B cell (primary cell): ENCODE measurements around the gene SUGCT. TPM values are rescaled to one million over a fixed set of nuclear protein-coding genes. Genes with fewer than 3 reads are reported as not detected.

Experiments
- ATAC-seq: fragments of 200-7000 bp; cut with Tn5 transposase; one replicate; pipeline ENCODE4 v1.10.0; 2021; ENCODE audit warnings: low read depth, mild to moderate bottlenecking, moderate number of reproducible peaks, moderate library complexity
- CTCF ChIA-PET: fragments of 350-600 bp; sonication (Branson Sonifier 250); formaldehyde crosslinking; loops from one replicate; lab custom pipeline; 2021; ENCODE audit warnings: antibody characterized with exemption, inconsistent platforms; lab: Charles Lee
- POLR2A ChIA-PET: fragments of 350-600 bp; sonication (Branson Sonifier 250); formaldehyde crosslinking; loops from one replicate; lab custom pipeline; 2021; ENCODE audit warnings: antibody characterized with exemption; lab: Charles Lee
- DNase-seq: peaks from one replicate; pipeline ENCODE4 v3.0.0; 2013
- H2AFZ ChIP-seq: 2 replicates; pipeline ENCODE4 v1.6.1; 2012; ENCODE audit warnings: mild to moderate bottlenecking, low read depth, low read length; ENCODE audit not compliant: insufficient read depth, poor library complexity, severe bottlenecking
- H3K27ac ChIP-seq, 2 donors: 1 replicate in 1 of 2; 2 replicates in 1 of 2; pipeline ENCODE4 v1.5.1; 2012 to 2013; ENCODE audit warnings: low read length in 2 of 2, mild to moderate bottlenecking in 2 of 2, moderate library complexity in 1 of 2
- H3K27me3 ChIP-seq, 4 experiments: fragments of 200-600 bp in 1 of 4; sonication (generic) in 1 of 4; replicated peaks in 1 of 4; 1 replicate in 2 of 4; 2 replicates in 2 of 4; pipeline versions ENCODE4 v1.6.1 to v1.7.0; 2013 to 2016; ENCODE audit warnings: low read length in 3 of 4, mild to moderate bottlenecking in 2 of 4, mixed read lengths in 1 of 4, moderate library complexity in 1 of 4; ENCODE audit not compliant: insufficient read depth in 4 of 4, control insufficient read depth in 3 of 4; ENCODE audit errors: control extremely low read depth in 1 of 4
- H3K36me3 ChIP-seq, 2 experiments: replicated peaks in 1 of 2; 1 replicate in 1 of 2; 2 replicates in 1 of 2; pipeline versions ENCODE4 v1.6.1 to v1.7.1; 2013; ENCODE audit warnings: low read length in 1 of 2; ENCODE audit not compliant: insufficient read depth in 2 of 2, control insufficient read depth in 1 of 2; ENCODE audit errors: control extremely low read depth in 1 of 2, extremely low read depth in 1 of 2
- H3K4me1 ChIP-seq, 2 donors: fragments of 200-600 bp in 1 of 2; sonication (generic) in 1 of 2; 1 replicate in 1 of 2; 2 replicates in 1 of 2; pipeline versions ENCODE4 v1.5.1 to v1.6.1; 2013 to 2017; ENCODE audit warnings: low read length in 2 of 2; ENCODE audit not compliant: control insufficient read depth in 2 of 2, insufficient read depth in 2 of 2
- H3K4me2 ChIP-seq: replicated peaks from 2 replicates; pipeline ENCODE3; 2012; ENCODE audit warnings: mild to moderate bottlenecking, low read depth, low read length; ENCODE audit not compliant: poor library complexity, severe bottlenecking
- H3K4me3 ChIP-seq, 5 experiments: fragments of 200-600 bp in 1 of 5; sonication (generic) in 1 of 5; 1 replicate in 3 of 5; 2 replicates in 2 of 5; pipeline versions ENCODE4 v1.5.1 to v1.7.0; 2011 to 2016; ENCODE audit warnings: low read length in 4 of 5, mild to moderate bottlenecking in 4 of 5, low read depth in 2 of 5, control low read depth in 1 of 5, moderate library complexity in 1 of 5; ENCODE audit not compliant: insufficient read depth in 1 of 5; ENCODE audit errors: control extremely low read depth in 1 of 5, extremely low read depth in 1 of 5
- H3K79me2 ChIP-seq: fragments of 200-600 bp; sonication (generic); one replicate; pipeline ENCODE4 v1.6.0; 2016; ENCODE audit warnings: low read length; ENCODE audit not compliant: control insufficient read depth, insufficient read depth
- H3K9ac ChIP-seq: fragments of 200-600 bp; sonication (generic); 2 replicates; pipeline ENCODE4 v1.6.1; 2017; ENCODE audit warnings: mild to moderate bottlenecking, low read length, moderate library complexity
- H3K9me3 ChIP-seq, 3 donors: one replicate each; pipeline versions ENCODE4 v1.6.1 to v1.7.1; 2013; ENCODE audit warnings: low read length in 2 of 3; ENCODE audit not compliant: control insufficient read depth in 2 of 3, insufficient read depth in 1 of 3; ENCODE audit errors: control extremely low read depth in 1 of 3
- H4K20me1 ChIP-seq: 2 replicates; pipeline ENCODE4 v1.6.0; 2012; ENCODE audit warnings: mild to moderate bottlenecking, low read length; ENCODE audit not compliant: insufficient read depth, control insufficient read depth, poor library complexity, severe bottlenecking
- H3K27ac Mint-ChIP-seq: one replicate; pipeline ENCODE4 v1.8.0; 2021; ENCODE audit warnings: mixed read lengths
- H3K27me3 Mint-ChIP-seq: one replicate; pipeline ENCODE4 v1.8.0; 2021; ENCODE audit warnings: mixed read lengths
- H3K4me1 Mint-ChIP-seq: one replicate; pipeline ENCODE4 v1.8.0; 2021; ENCODE audit warnings: mixed read lengths
- H3K4me3 Mint-ChIP-seq: one replicate; pipeline ENCODE4 v1.8.0; 2021; ENCODE audit warnings: mixed read lengths
- H3K9me3 Mint-ChIP-seq: one replicate; pipeline ENCODE4 v1.8.0; 2022; ENCODE audit warnings: mixed read lengths; ENCODE audit not compliant: insufficient read depth
- CTCF ChIP-seq: fragments of 200-600 bp; IDR thresholded peaks from one replicate; pipeline ENCODE4 v1.8.0; 2022; ENCODE audit warnings: antibody characterized with exemption, mild to moderate bottlenecking
- EZH2 ChIP-seq: IDR thresholded peaks from 2 replicates; pipeline ENCODE4 v1.6.1; 2012; ENCODE audit warnings: borderline replicate concordance, low read depth, mild to moderate bottlenecking, moderate library complexity, low read length; ENCODE audit not compliant: insufficient read depth, poor library complexity, severe bottlenecking
- WGBS: methylation state at CpG from one replicate; pipeline ENCODE4 v1.1.5; 2013; ENCODE audit warnings: missing lambda C conversion rate; ENCODE audit not compliant: insufficient coverage; 5-methylcytosine and 5-hydroxymethylcytosine counted together
- intact Hi-C: fragments of 100-400 bp; cut with micrococcal nuclease; formaldehyde crosslinking; loops from one replicate; pipeline ENCODE4 v1.10.0; 2022
- polyA plus RNA-seq: library from polyadenylated mRNA; depleted of rRNA; stranded (reverse); fragments of >200 nt; gene quantifications from 2 replicates; pipeline ENCODE4 v1.2.3, GENCODE V29; 2012
- total RNA-seq, 2 donors: library from RNA; stranded (reverse); fragments of 120-200 nt in 1 of 2; gene quantifications; 1 replicate in 1 of 2; 2 replicates in 1 of 2; pipeline versions ENCODE4 v1.2.3 to v1.2.4, GENCODE V29; 2013 to 2022

The SUGCT gene
- total and polyA plus RNA-seq, 2 donors (not counting 1 experiment from before 2014, with no cell fraction given): 0.19 to 0.86 TPM

- Histone ChIP-seq H3K4me2 (no peak overlapping the region), H3K4me3 (no peak overlapping the region), H3K36me3 (no peaks in the 10 kb centered on the region), H3K4me1 (no peaks in the 10 kb centered on the region), H3K79me2 (no peaks in the 10 kb centered on the region), H3K27me3 (no peaks in the 10 kb centered on the region), H3K27ac (no peak overlapping the region), H3K9me3 (no peaks in the 10 kb centered on the region), H4K20me1 (no peaks in the 10 kb centered on the region), H2AFZ (no peak overlapping the region), H3K9ac (no peak overlapping the region)
- WGBS: 100% methylated on average over 4 of the region's 5 CpGs
- no peak overlapping the region for H3K27ac Mint-ChIP-seq
- H3K4me1 Mint-ChIP-seq: no peaks in the 10 kb centered on the region
- no peaks in the 10 kb centered on the region for H3K9me3 Mint-ChIP-seq
- POLR2A ChIA-PET: no interaction called here
- H3K4me3 Mint-ChIP-seq: no peak overlapping the region
- DNase-seq: no peak
- CTCF ChIA-PET: interaction anchor here (0.9 to 3.4 kb wide), 7 partner anchors 9 to 1400 kb away, joined by 3 to 24 read pairs (median 4); no protein-coding TSS in a partner anchor
- ATAC-seq: no peak
- intact Hi-C loops: loop anchor here (2.0 kb wide), 1 partner anchor 1374 kb away; no protein-coding TSS in a partner anchor
- no peaks in the 10 kb centered on the region for H3K27me3 Mint-ChIP-seq
- TF ChIP-seq CTCF: no peak
- no peak for TF ChIP-seq EZH2
Observed at GRCh38 chr7:40330408-40330807, 195.6 kb downstream of the SUGCT start.

GRCh38 chr7:40331915-40332314 is 197.1 kb downstream of the SUGCT start:
- no CpG with 5 or more reads among the region's 1 CpG for WGBS
- POLR2A ChIA-PET: no interaction called here
- CTCF ChIA-PET: interaction anchor here (1.1 to 3.4 kb wide), 4 partner anchors 13 to 1400 kb away, joined by 3 to 24 read pairs (median 6); no protein-coding TSS in a partner anchor
- intact Hi-C loops: loop anchor here (2.0 kb wide), 1 partner anchor 1373 kb away; no protein-coding TSS in a partner anchor
- H3K4me1 Mint-ChIP-seq: no peaks in the 10 kb centered on the region
- H3K4me3 Mint-ChIP-seq: no peak overlapping the region
- H3K36me3 ChIP-seq: no peaks in the 10 kb centered on the region
- DNase-seq (no peak), ATAC-seq (no peak)
- H3K79me2 ChIP-seq: no peaks in the 10 kb centered on the region
- H3K27me3 ChIP-seq: no peaks in the 10 kb centered on the region
- TF ChIP-seq CTCF: no peak
- no peak for TF ChIP-seq EZH2
- H3K27ac ChIP-seq: no peak overlapping the region
- H3K4me3 ChIP-seq: no peak overlapping the region
- no peak overlapping the region for H3K27ac Mint-ChIP-seq
- no peaks in the 10 kb centered on the region for H4K20me1 ChIP-seq
- no peaks in the 10 kb centered on the region for H3K9me3 ChIP-seq
- no peak overlapping the region for H3K9ac ChIP-seq
- H3K27me3 Mint-ChIP-seq: no peaks in the 10 kb centered on the region
- H3K4me2 ChIP-seq: no peak overlapping the region
- H2AFZ ChIP-seq: no peak overlapping the region
- H3K4me1 ChIP-seq: no peaks in the 10 kb centered on the region
- H3K9me3 Mint-ChIP-seq: peaks cover under 1% of the 10 kb centered on the region
